Measurements from ENCODE around the gene OSBPL10.

DNA sequence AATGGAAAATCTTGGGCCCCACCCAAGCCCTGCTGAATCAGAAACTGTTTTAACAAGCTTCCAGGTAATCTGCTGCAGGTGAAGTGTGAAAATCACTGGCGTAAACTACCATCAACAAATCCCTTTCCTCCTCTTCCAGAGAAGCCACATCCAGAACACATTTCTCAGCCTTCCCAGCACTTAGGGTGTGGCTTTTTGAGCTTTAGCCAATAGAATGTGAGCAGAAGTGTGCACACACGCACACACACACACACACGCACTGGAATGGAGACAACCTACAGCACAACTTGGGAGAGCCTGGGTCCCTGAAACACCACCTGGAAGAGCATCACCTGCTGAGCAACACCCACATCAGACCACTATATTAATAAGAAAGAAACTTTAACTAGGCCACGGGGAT, 98.6 kb downstream of the OSBPL10 start:
- TF ChIP-seq EZH2 (IDR thresholded peaks at IDR 0.05; ENCODE audit: insufficient read depth, low read length): no peak
- TF ChIP-seq, protein P1, sequence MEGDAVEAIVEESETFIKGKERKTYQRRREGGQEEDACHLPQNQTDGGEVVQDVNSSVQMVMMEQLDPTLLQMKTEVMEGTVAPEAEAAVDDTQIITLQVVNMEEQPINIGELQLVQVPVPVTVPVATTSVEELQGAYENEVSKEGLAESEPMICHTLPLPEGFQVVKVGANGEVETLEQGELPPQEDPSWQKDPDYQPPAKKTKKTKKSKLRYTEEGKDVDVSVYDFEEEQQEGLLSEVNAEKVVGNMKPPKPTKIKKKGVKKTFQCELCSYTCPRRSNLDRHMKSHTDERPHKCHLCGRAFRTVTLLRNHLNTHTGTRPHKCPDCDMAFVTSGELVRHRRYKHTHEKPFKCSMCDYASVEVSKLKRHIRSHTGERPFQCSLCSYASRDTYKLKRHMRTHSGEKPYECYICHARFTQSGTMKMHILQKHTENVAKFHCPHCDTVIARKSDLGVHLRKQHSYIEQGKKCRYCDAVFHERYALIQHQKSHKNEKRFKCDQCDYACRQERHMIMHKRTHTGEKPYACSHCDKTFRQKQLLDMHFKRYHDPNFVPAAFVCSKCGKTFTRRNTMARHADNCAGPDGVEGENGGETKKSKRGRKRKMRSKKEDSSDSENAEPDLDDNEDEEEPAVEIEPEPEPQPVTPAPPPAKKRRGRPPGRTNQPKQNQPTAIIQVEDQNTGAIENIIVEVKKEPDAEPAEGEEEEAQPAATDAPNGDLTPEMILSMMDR (IDR thresholded peaks at IDR 0.05; ENCODE audit: insufficient read depth, low read depth, low read length): no peak

Measured in astrocyte (in vitro differentiated cells and primary cell).